Thymus (tissue), 11 donors: ENCODE data around the gene SOX8. TPM values are rescaled to one million over a fixed set of nuclear protein-coding genes. Genes with fewer than 3 reads are reported as not detected.

ENCODE experiments used
- DNase-seq, 9 donors: peaks; one replicate each; pipeline ENCODE4 v3.0.0-alpha.2; 2013; ENCODE audit warnings: low spot score in 9 of 9, low read depth in 6 of 9, missing footprints in 1 of 9
- H3K27ac ChIP-seq, 2 donors: one replicate each; pipeline ENCODE4 v1.5.1; 2013; ENCODE audit warnings: control low read depth in 1 of 2, low read depth in 1 of 2, low read length in 1 of 2, mild to moderate bottlenecking in 1 of 2, moderate library complexity in 1 of 2
- H3K27me3 ChIP-seq, 2 donors: one replicate each; pipeline ENCODE4 v1.5.1; 2013; ENCODE audit warnings: low read length in 1 of 2; ENCODE audit not compliant: control insufficient read depth in 2 of 2, insufficient read depth in 1 of 2
- H3K36me3 ChIP-seq, 2 donors: one replicate each; pipeline ENCODE4 v1.5.1; 2013; ENCODE audit warnings: low read length in 1 of 2, mild to moderate bottlenecking in 1 of 2, moderate library complexity in 1 of 2; ENCODE audit not compliant: control insufficient read depth in 2 of 2, insufficient read depth in 2 of 2
- H3K4me1 ChIP-seq, 2 donors: one replicate each; pipeline ENCODE4 v1.5.1; 2013; ENCODE audit warnings: low read length in 2 of 2; ENCODE audit not compliant: control insufficient read depth in 2 of 2, insufficient read depth in 2 of 2
- H3K4me3 ChIP-seq, 2 donors: one replicate each; pipeline ENCODE4 v1.5.1; 2013; ENCODE audit warnings: low read length in 2 of 2, control low read depth in 1 of 2, mild to moderate bottlenecking in 1 of 2
- H3K9me3 ChIP-seq, 2 donors: one replicate each; pipeline ENCODE4 v1.5.1; 2013; ENCODE audit warnings: low read length in 1 of 2, mild to moderate bottlenecking in 1 of 2; ENCODE audit not compliant: control insufficient read depth in 2 of 2, insufficient read depth in 1 of 2
- WGBS: extraction: QIAGEN DNeasy Blood & Tissue Kit; methylation state at CpG from one replicate; pipeline ENCODE4 v1.1.7; 2013; 5-methylcytosine and 5-hydroxymethylcytosine counted together
- polyA plus RNA-seq: library from polyadenylated mRNA; stranded (reverse); fragments of 200-250 nt; gene quantifications from one replicate; pipeline ENCODE4 v1.2.3, GENCODE V29; 2013
- total RNA-seq: library from RNA; stranded (reverse); fragments of 120-200 nt; gene quantifications from one replicate; pipeline ENCODE4 v1.2.4, GENCODE V29; 2013
- donor health status: healthy.

SOX8 gene
- total and polyA plus RNA-seq, 2 donors, result 1.3 to 2.1 TPM

DNA sequence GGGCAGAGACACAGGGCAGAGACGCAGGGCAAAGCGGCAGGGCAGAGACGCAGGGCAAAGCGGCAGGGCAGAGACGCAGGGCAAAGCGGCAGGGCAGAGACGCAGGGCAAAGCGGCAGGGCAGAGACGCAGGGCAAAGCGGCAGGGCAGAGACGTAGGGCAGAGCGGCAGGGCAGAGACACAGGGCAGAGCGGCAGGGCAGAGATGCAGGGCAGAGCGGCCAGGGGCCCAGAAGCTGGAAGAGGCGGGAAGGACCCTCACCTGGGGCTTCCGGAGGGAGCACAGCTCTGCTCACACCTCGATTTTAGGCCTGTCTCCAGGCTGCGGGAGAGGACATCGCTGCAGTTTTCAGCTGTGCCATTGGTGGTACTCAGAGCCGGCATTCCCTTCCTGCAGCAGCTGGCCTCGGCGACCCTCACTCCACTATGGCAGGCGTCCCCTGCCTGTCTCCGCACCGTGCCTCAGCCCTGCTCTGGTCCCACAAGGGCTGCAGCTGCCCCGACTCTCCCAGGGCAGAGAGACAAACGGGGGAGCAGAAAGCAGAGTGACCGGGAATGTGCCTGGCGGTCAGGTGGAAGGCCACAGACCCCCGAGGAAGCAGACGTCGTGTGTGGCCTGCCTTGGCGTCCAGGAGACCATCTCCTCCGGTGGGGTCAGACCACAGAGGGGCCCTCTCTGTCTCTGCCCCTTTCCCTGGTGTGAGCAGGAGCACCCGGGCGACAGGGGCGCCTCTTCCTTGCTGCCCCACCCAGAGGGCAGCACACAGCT lies 29.9 kb downstream of the SOX8 start:
- H3K27me3 ChIP-seq, result peaks cover 2 to 24% of the 10 kb centered on the region in 2 donors
- H3K4me1 ChIP-seq, result peaks cover 0 to 13% of the 10 kb centered on the region in 2 donors
- H3K36me3 ChIP-seq, result no peaks in the 10 kb centered on the region
- no peaks in the 10 kb centered on the region for H3K9me3 ChIP-seq
- no peak overlapping the region for H3K4me3 ChIP-seq
- DNase-seq, result no peak
- 93% methylated on average over 37 of the region's 37 CpGs for WGBS
- no peak overlapping the region for H3K27ac ChIP-seq

DNA sequence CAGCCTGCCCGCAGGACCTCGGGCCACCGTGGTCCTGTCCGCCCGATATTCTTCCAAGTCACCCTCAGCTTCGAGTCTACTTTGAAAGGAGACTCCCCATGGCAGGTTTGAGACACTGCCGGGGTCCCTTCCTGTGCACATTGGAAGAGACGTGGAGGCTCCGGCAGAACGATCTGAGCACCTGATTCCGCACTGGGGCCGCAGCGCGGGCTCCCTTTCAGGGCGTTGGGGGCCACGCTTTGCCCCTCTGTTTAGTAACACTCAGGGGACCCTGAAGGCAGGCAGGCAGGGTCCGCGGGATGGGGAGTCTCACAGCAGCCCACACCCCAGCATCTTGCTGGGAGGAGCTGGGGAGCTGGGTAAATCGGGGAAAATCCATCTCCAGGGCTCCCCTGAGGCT lies 30.6 kb downstream of the SOX8 start:
- WGBS, result 95% methylated on average over 19 of the region's 19 CpGs
- H3K27ac ChIP-seq, result no peak overlapping the region
- H3K27me3 ChIP-seq, result peaks cover 2 to 24% of the 10 kb centered on the region in 2 donors
- no peak for DNase-seq
- H3K36me3 ChIP-seq, result no peaks in the 10 kb centered on the region
- H3K4me3 ChIP-seq, result no peak overlapping the region
- H3K9me3 ChIP-seq, result no peaks in the 10 kb centered on the region
- H3K4me1 ChIP-seq, result peaks cover 0 to 13% of the 10 kb centered on the region in 2 donors

DNA sequence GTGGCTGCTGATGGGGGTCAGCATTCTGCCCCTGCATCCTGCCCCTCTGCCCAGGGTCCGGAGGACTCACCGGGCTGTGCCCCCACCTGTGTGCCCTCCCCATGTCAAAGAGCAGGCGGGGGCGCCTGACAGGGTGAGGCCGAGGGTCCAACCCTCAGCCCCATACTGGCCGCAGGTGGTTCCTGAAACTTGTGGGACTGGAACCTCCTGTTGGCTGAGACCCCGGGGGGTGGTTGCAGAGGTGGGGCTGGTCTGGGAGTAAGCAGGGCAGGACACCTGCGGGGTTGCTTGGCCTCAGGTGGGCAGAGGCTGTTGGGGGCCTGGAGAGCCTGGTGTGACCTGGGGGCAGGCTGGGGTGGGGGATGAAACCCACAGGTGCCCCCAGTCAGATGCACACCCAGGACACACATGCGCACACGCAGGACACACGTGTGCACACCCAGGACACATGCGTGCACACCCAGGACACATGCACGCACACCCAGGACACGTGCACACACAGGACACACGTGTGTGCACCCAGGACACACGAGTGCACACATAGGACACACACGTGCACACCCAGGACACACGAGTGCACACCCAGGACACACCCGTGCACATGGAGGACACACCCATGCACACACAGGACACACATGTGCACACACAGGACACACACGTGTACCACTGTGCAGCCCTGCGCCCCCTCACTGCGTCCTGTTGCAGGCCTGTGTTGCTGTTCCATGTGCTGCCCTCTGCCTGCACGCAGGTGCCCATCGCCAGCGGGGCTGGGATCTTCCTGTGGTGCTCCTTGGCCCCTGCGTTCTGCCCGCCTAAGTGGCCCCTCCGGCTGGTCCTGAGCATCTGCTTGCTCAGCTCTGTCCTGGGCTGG lies 31.4 kb downstream of the SOX8 start:
- Histone ChIP-seq H3K27ac (no peak overlapping the region), H3K9me3 (no peaks in the 10 kb centered on the region), H3K36me3 (no peaks in the 10 kb centered on the region), H3K27me3 (peaks cover 2 to 22% of the 10 kb centered on the region in 2 donors), H3K4me3 (no peak overlapping the region), H3K4me1 (peaks cover 0 to 13% of the 10 kb centered on the region in 2 donors)
- DNase-seq, result no peak
- 90% methylated on average over 28 of the region's 28 CpGs for WGBS

DNA sequence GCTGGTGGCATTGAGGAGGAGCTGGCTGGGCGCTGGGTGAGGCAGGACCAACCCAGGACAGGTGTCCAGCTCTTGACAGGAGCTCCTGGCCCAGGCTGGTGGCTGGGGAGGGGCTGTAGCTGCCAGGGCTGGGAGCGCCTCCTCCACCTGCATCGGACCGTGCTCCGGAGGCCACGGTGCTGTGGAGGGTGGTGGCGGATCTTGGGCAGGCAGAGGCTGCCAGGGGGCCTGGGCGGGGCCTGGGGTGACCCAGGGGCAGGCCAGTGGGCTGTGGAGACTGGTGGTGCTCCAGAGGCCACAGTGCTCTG lies 32.0 kb downstream of the SOX8 start:
- Histone ChIP-seq H3K27me3 (peaks cover 2 to 22% of the 10 kb centered on the region in 2 donors), H3K4me3 (no peak overlapping the region), H3K36me3 (no peaks in the 10 kb centered on the region), H3K4me1 (peaks cover 0 to 13% of the 10 kb centered on the region in 2 donors), H3K9me3 (no peaks in the 10 kb centered on the region), H3K27ac (no peak overlapping the region)
- 90% methylated on average over 8 of the region's 8 CpGs for WGBS
- DNase-seq, result no peak

DNA sequence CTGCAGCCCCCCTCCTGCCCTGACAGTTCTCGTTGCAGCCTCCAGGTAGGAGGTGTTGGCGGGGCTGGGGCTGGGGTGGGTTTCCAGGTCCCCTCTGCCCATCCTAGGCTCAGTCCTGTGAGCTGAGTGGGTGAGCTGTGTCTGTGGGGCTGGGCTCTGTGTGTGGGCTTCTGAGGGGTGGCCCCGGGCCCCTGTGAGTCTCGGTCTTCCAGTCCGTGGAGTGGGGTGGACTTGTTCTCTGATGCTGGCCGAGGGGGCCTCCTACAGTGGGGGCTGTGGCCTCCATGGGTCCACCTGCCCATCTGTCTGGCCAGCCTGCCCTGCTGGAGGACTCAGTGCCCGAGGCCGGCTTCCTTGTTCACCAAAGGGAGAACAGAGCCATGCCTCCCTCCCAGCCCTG lies 32.7 kb downstream of the SOX8 start:
- no peak for DNase-seq
- 93% methylated on average over 8 of the region's 8 CpGs for WGBS
- Histone ChIP-seq H3K27me3 (peaks cover 2 to 24% of the 10 kb centered on the region in 2 donors), H3K36me3 (no peaks in the 10 kb centered on the region), H3K27ac (no peak overlapping the region), H3K9me3 (no peaks in the 10 kb centered on the region), H3K4me3 (no peak overlapping the region), H3K4me1 (peaks cover 0 to 13% of the 10 kb centered on the region in 2 donors)

DNA sequence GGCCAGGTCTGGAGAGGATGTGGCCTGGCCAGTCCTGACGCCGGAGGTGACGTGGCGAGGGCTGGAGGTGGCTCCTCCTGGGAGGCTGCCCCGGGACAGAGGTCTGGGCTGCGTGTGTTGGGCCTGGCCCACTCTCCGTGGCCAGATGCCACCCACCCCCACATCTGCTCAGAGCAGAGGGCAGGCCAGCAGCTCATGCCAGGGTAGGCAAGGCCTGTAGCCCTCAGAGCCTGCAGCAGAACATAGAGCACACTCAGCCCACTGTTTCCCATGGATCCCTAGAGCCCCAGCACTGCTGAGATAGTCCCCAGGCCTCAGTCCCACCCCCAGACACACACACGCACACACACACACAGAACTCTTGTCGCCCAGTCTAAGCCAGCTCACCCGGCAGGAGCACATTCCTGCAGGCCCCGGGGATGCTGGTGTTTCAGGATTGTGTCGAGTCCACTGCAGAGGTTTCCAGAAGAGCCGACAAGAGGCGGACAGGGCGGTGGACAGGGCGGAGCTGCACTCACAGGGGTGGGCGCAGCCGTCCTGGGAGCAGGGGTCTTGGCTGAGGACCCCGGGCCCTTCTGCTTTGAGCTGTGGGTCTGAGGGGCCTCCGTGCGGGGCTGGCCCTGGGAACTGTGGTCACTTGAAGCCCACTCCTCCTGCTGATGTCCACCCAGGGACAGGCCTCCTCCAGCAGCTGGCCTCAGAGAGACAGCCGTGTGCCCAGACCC lies 33.4 kb downstream of the SOX8 start:
- Histone ChIP-seq H3K9me3 (no peaks in the 10 kb centered on the region), H3K27me3 (peaks cover 2 to 19% of the 10 kb centered on the region in 2 donors), H3K4me3 (no peak overlapping the region), H3K27ac (no peak overlapping the region), H3K36me3 (no peaks in the 10 kb centered on the region), H3K4me1 (peaks cover 0 to 7% of the 10 kb centered on the region in 2 donors)
- WGBS, result 97% methylated on average over 22 of the region's 22 CpGs
- no peak for DNase-seq

DNA sequence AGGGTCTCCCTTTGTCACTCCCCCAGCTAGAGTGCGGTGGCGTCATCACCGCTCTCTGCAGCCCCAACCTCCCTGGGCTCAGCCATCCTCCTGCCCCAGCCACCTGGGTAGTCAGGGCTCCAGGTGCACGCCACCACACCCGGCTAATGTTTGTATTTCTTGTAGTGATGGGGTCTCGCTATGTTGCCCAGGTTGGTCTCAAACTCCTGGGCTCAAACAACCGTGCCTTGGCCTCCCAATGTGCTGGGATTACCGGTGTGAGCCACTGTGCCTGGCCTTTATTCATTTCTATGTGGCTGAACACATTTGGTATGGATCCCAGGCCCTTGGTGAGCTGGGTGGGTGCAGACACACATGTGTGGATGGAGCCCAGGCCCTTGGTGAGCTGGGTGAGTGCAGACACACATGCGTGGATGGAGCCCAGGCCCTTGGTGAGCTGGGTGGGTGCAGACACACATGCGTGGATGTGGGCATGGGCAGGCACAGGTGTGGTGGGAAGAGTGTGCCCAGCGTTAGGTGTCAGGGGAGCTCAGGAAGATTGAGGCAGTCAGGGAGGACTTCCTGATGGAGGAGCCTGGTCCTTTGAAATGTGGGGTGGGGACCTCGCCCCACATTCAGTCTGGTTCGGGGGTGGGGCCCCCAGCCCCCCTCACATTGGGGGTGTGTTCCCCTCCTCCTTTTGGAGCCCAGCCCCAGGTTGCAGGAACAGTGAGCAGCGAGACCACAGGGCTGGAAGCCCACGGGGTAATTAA lies 37.1 kb downstream of the SOX8 start:
- H3K27ac ChIP-seq, result no peak overlapping the region
- 92% methylated on average over 15 of the region's 15 CpGs for WGBS
- H3K27me3 ChIP-seq, result peaks cover 0 to 16% of the 10 kb centered on the region in 2 donors
- H3K36me3 ChIP-seq, result no peaks in the 10 kb centered on the region
- H3K4me3 ChIP-seq, result no peak overlapping the region
- H3K4me1 ChIP-seq, result no peaks in the 10 kb centered on the region
- no peak for DNase-seq
- no peaks in the 10 kb centered on the region for H3K9me3 ChIP-seq

DNA sequence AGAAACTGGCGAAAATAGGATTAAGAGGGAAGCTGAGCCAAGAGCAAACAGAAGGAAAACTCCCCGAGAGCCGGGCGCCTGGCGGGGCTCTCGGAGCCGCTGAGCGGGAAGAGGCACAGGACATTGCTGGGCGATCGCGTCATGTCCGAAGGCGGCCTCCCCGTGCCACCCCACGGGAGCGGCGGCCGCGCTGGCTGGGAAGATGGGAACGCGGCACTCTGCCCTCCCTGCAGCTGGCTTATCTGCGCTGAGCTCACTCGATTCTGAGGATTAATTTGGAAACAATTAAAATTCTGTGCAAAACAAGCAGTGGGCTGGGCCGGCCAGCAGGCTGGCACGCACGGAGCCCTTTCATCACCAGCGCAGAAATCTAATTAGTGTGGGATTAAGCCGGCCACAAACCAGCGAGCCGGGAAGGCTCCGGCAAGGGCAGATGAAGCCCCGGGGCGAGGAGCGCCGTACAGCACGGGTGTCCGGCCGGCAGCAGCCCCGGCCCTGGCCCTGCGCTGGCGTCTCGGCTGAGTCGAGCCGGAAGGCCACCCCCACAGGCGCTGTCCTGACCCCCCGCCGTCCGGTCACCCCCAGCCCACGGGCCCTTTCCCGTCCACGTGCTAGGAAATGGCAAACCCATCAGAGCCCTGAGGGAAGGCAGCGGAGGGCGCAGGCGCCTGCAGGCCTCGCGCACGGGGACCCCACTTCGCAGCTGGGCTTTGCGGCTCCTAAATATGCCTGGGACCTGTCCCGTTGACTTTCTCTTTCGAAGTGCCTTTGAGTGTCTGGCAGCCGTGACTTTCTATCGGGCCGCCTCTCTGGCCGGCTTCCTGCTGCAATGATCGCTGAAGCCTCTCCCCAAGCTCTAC lies 37.9 kb downstream of the SOX8 start:
- Histone ChIP-seq H3K36me3 (no peaks in the 10 kb centered on the region), H3K27ac (no peak overlapping the region), H3K9me3 (no peaks in the 10 kb centered on the region), H3K27me3 (peaks cover 0 to 17% of the 10 kb centered on the region in 2 donors), H3K4me3 (no peak overlapping the region), H3K4me1 (no peaks in the 10 kb centered on the region)
- DNase-seq, result no peak
- WGBS, result 89% methylated on average over 66 of the region's 66 CpGs
